GM18867 (cell line): Measurements from ENCODE around the gene HMGCR.

Experiments
- ATAC-seq: cut with Tn5 transposase; IDR thresholded peaks from one replicate; pipeline ENCODE4 v1.9.1; 2021; ENCODE audit warnings: mild to moderate bottlenecking, moderate library complexity; ENCODE audit not compliant: unreplicated experiment

HMGCR gene

GRCh38 chr5:75380099-75380498, 43.1 kb downstream of the HMGCR start:
- no peak for ATAC-seq

GRCh38 chr5:75381456-75381855, 44.4 kb downstream of the HMGCR start:
- ATAC-seq = no peak

- ATAC-seq = no peak
Observed at GRCh38 chr5:75384218-75384617, 47.2 kb downstream of the HMGCR start.

DNA sequence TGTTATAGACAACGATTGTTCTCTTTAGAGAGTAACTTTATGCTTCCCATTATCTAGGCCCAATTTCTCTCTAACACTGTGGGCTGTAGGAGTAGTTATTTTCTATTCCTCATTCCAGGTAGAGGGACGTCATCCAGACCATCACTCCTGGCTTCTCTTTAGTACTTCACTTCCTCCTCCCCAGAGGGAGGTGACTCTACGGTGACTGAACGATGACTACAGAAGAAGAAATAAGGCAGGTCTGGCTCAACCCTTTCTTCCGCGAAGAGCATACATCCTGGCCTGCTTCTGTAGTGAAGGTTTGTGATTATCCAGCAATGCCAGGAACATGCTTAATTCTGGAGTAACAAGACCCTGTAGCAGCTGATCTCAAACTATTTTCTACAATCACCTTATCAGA, 50.8 kb downstream of the HMGCR start:
- no peak for ATAC-seq

DNA sequence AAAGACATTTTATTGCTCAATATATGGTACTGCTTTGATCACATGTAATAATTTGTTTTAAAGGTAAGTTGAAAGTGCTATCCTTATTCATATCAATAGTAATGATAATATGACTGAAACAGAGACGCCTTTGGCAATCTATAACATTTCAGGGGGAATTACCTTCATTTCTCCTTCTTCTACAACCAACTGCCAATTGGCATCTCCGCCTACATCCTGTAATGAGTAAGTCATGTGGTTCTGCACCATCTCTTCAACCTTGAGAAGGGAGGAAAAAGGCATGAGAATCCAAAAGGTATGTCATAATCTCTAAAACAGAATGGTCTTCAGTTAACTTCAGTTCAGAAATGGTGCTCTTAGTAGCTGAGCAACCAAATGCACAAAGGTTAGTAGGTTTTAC, 52.4 kb downstream of the HMGCR start:
- no peak for ATAC-seq

- no peak for ATAC-seq
Observed at GRCh38 chr5:75395277-75395676, 58.3 kb downstream of the HMGCR start.

- ATAC-seq = no peak
Observed at GRCh38 chr5:75405296-75405695, 68.3 kb downstream of the HMGCR start.
